Mesenchymal stem cell (in vitro differentiated cells and primary cell): ENCODE results near the gene RPAP2. TPM values are rescaled to one million over a fixed set of nuclear protein-coding genes. Genes with fewer than 3 reads are reported as not detected.

ENCODE experiments used
- small RNA-seq: library from polyadenylated mRNA; stranded (forward); fragments of <200 nt; extraction: miRNeasy Mini kit (QIAGEN cat#:217004); gene quantifications from one replicate; pipeline ENCODE3, GENCODE V24; 2013; ENCODE audit warnings: low read depth

RPAP2 gene

Small RNA genes within 50 kb of the gene (small RNA-seq; reads per million reads assigned to genes)
- not detected for gene RN7SL824P
